GM23248 (cell line): ENCODE measurements around the gene CSMD2. TPM values are rescaled to one million over a fixed set of nuclear protein-coding genes. Genes with fewer than 3 reads are reported as not detected.

Source experiments
- DNase-seq: peaks from one replicate; pipeline ENCODE4 v3.0.0-alpha.2; 2015
- H2AFZ ChIP-seq: fragments of 200-600 bp; sonication (generic); 2 replicates; pipeline ENCODE4 v1.6.1; 2016; ENCODE audit warnings: antibody characterized with exemption
- H3F3A ChIP-seq: fragments of 200-600 bp; sonication (generic); 2 replicates; pipeline ENCODE4 v1.6.1; 2016; ENCODE audit warnings: mild to moderate bottlenecking, antibody characterized with exemption, mixed run types; ENCODE audit not compliant: insufficient read depth
- H3K27ac ChIP-seq: fragments of 200-600 bp; sonication (generic); 2 replicates; pipeline ENCODE4 v1.5.1; 2016; ENCODE audit warnings: mild to moderate bottlenecking
- H3K27me3 ChIP-seq: fragments of 200-600 bp; sonication (generic); replicated peaks from 2 replicates; pipeline ENCODE4 v1.6.1; 2016; ENCODE audit warnings: mild to moderate bottlenecking; ENCODE audit not compliant: insufficient read depth
- H3K36me3 ChIP-seq: fragments of 200-600 bp; sonication (generic); 2 replicates; pipeline ENCODE4 v1.6.1; 2016; ENCODE audit warnings: low read depth, mild to moderate bottlenecking
- H3K4me1 ChIP-seq: fragments of 200-600 bp; sonication (generic); 2 replicates; pipeline ENCODE4 v1.6.1; 2016; ENCODE audit warnings: mild to moderate bottlenecking; ENCODE audit not compliant: insufficient read depth
- H3K4me2 ChIP-seq: fragments of 200-600 bp; sonication (generic); one replicate; pipeline ENCODE4 v1.6.1; 2016; ENCODE audit warnings: mild to moderate bottlenecking; ENCODE audit not compliant: unreplicated experiment
- H3K4me3 ChIP-seq: fragments of 200-600 bp; sonication (generic); 2 replicates; pipeline ENCODE4 v1.5.1; 2016; ENCODE audit warnings: mild to moderate bottlenecking
- H3K79me2 ChIP-seq: fragments of 200-600 bp; sonication (generic); 2 replicates; pipeline ENCODE4 v1.6.1; 2016; ENCODE audit warnings: mild to moderate bottlenecking; ENCODE audit not compliant: insufficient read depth
- H3K9ac ChIP-seq: fragments of 200-600 bp; sonication (generic); 2 replicates; pipeline ENCODE4 v1.6.1; 2016; ENCODE audit warnings: mild to moderate bottlenecking
- H3K9me2 ChIP-seq: fragments of 200-600 bp; sonication (generic); 2 replicates; pipeline ENCODE4 v1.6.1; 2016; ENCODE audit warnings: mixed run types, mild to moderate bottlenecking, moderate library complexity; ENCODE audit not compliant: insufficient read depth
- H3K9me3 ChIP-seq: fragments of 200-600 bp; sonication (generic); one replicate; pipeline ENCODE4 v1.6.1; 2017; ENCODE audit warnings: low read depth
- H4K20me1 ChIP-seq: fragments of 200-600 bp; sonication (generic); 2 replicates; pipeline ENCODE4 v1.6.0; 2016; ENCODE audit not compliant: insufficient read depth
- EZH2 ChIP-seq: fragments of 200-600 bp; sonication (generic); IDR thresholded peaks from 2 replicates; pipeline ENCODE4 v1.6.1; 2018; ENCODE audit warnings: antibody characterized with exemption, mild to moderate bottlenecking; ENCODE audit not compliant: insufficient read depth, poor library complexity, severe bottlenecking
- EZH2phosphoT487 ChIP-seq: fragments of 200-600 bp; sonication (generic); IDR thresholded peaks from 2 replicates; pipeline ENCODE4 v1.6.1; 2018; ENCODE audit warnings: antibody characterized with exemption, moderate library complexity, mild to moderate bottlenecking, low read depth; ENCODE audit not compliant: insufficient read depth
- WGBS, 2 experiments: methylation state at CpG; one replicate each; pipeline ENCODE4 v1.1.6; 2015 to 2017; ENCODE audit warnings: low lambda C conversion rate in 2 of 2, low coverage in 1 of 2; ENCODE audit errors: missing lambda C conversion rate in 2 of 2; 5-methylcytosine and 5-hydroxymethylcytosine counted together
- in situ Hi-C: fragments of 300-500 bp; cut with MboI; formaldehyde crosslinking; loops from 2 replicates; pipeline ENCODE4 v1.15.0; 2020
- polyA plus RNA-seq: library from polyadenylated mRNA; unstranded; fragments of >200 nt; fragmentation: Nextera tagmentation; extraction: Ambion mirVana; gene quantifications from 2 replicates; pipeline ENCODE4 v1.2.1, GENCODE V29; 2016
- total RNA-seq: library from RNA; depleted of rRNA; stranded (reverse); fragments of >200 nt; shearing (Covaris generic); gene quantifications from 2 replicates; pipeline ENCODE4 v1.2.3, GENCODE V29; 2014

Gene CSMD2
- total and polyA plus RNA-seq, 2 experiments from 2014 or later: 4.5 to 7.1 TPM

DNA sequence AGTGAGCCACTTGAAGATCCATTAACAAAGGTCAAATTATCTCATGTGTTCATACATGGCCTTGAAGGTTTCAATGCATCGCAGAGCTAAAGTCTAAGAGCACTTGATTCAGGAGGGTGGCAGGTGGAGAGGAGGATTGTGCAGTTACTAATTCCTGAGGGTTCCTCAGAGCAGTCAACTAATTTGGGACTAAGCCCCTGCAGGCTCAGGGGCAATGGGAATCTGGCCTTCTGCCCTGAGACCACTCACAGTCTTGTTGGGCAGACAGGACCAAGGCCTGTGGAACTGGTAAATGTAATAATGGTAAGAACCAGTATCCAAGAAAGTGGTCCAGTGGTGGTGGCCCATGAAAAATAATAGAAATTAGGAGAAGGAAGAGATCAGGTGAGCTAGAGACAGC is 428.5 kb downstream of the CSMD2 start:
- Histone ChIP-seq H3K27ac (no peak overlapping the region), H4K20me1 (no peaks in the 10 kb centered on the region), H3K9me2 (no peaks in the 10 kb centered on the region), H3K79me2 (no peaks in the 10 kb centered on the region), H3F3A (no peaks in the 10 kb centered on the region), H3K4me2 (no peak overlapping the region), H2AFZ (no peak overlapping the region), H3K27me3 (no peaks in the 10 kb centered on the region), H3K9ac (no peak overlapping the region), H3K36me3 (no peaks in the 10 kb centered on the region), H3K9me3 (no peaks in the 10 kb centered on the region), H3K4me1 (no peaks in the 10 kb centered on the region), H3K4me3 (no peak overlapping the region)
- DNase-seq: no peak
- in situ Hi-C loops: loop anchor here (10.0 kb wide), 1 partner anchor 428 kb away; the partner anchor contains the start of gene CSMD2
- WGBS, 2 experiments: 95 to 100% methylated on average over 1 of the region's 1 CpG
- TF ChIP-seq EZH2: no peak
- no peak for TF ChIP-seq EZH2phosphoT487

DNA sequence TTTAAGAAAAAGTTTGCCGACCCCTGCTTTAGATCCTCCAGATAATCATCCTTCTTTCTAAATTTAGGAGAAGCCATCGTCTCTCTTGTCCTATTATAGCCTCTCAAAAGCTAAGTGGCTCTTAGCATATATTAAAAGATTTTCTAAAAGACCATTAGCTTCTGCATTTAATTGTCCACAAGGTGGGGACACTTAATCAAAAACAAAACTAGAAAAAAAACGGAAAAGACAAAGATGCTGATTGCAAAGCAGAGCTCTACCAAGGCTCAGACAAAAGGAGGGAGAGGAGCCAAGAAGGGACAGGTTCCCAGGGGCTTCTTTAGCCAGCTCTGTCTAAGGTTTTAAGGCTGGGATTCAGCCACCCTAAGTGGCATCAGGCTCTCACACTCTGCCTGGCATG is 429.4 kb downstream of the CSMD2 start:
- no peak overlapping the region for H2AFZ ChIP-seq
- no peaks in the 10 kb centered on the region for H3K4me1 ChIP-seq
- H3K4me2 ChIP-seq: no peak overlapping the region
- H3K9me2 ChIP-seq: no peaks in the 10 kb centered on the region
- H3K27me3 ChIP-seq: no peaks in the 10 kb centered on the region
- no peak overlapping the region for H3K4me3 ChIP-seq
- H3K9me3 ChIP-seq: no peaks in the 10 kb centered on the region
- TF ChIP-seq EZH2 (no peak), EZH2phosphoT487 (no peak)
- WGBS, 2 experiments: 13 to 15% methylated on average over 3 of the region's 3 CpGs
- H3K9ac ChIP-seq: no peak overlapping the region
- in situ Hi-C loops: loop anchor here (10.0 kb wide), 1 partner anchor 429 kb away; the partner anchor contains the start of gene CSMD2
- DNase-seq: peak; percentile 64
- H4K20me1 ChIP-seq: no peaks in the 10 kb centered on the region
- no peaks in the 10 kb centered on the region for H3K36me3 ChIP-seq
- no peak overlapping the region for H3K27ac ChIP-seq
- H3K79me2 ChIP-seq: no peaks in the 10 kb centered on the region
- H3F3A ChIP-seq: no peaks in the 10 kb centered on the region

DNA sequence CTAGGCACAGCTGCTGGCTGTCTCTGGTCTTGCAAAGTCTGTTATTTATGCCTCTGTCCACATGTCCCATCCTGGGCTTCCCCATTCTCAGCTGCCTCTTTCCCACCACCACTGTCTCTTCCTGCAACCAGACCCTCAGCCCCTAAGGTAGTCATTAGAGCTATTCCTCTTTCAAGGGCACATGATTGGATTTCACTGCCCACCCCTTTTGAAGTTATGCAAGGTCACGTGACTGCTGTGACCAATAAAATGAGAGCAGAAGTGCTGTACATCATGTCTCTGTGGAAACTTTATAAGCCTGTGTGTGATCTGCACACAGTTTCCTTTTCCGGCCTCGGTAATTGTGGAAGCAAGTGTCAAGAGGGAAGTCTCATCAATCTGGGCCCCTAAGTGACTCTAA is 437.7 kb downstream of the CSMD2 start:
- Histone ChIP-seq H2AFZ (no peak overlapping the region), H3K9me3 (no peaks in the 10 kb centered on the region), H3F3A (no peaks in the 10 kb centered on the region), H3K36me3 (0 out of 2 replicates have a peak, but pooled peaks cover 8% of the 10 kb centered on the region), H4K20me1 (no peaks in the 10 kb centered on the region), H3K4me1 (no peaks in the 10 kb centered on the region), H3K4me3 (no peak overlapping the region), H3K27ac (no peak overlapping the region), H3K27me3 (no peaks in the 10 kb centered on the region), H3K79me2 (no peaks in the 10 kb centered on the region), H3K9me2 (no peaks in the 10 kb centered on the region), H3K9ac (no peak overlapping the region), H3K4me2 (no peak overlapping the region)
- in situ Hi-C loops: no loop called here
- TF ChIP-seq EZH2 (no peak), EZH2phosphoT487 (no peak)
- no peak for DNase-seq
- 96% methylated on average over 3 of the region's 3 CpGs for WGBS, 2 experiments

DNA sequence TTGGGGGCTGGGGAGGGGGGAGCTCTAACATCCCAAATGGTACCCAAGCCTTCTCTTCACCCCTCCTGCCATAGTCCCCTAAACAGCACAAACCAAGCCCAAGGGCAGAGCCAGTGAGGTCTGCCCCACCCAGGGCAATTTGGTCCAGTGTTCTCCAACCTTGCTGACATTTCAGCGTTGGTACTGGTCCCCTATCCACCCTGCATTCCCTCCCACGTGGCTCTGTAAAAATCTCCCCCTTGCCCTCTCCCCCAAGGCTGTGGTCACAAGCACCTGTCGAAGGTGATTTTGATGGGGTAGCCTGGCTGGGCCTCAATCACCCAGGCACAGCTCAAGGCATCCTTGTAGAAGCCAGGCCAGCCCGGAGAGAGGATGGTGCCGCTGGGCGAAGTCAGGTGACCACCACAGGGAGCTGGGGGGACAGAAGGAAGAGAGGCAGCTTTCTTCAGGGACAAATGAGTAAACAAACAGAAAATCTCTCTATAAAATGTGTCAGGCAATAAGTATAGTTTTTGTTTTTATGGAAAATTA is 438.7 kb downstream of the CSMD2 start:
- H3F3A ChIP-seq: no peaks in the 10 kb centered on the region
- H3K9me3 ChIP-seq: no peaks in the 10 kb centered on the region
- in situ Hi-C loops: no loop called here
- no peaks in the 10 kb centered on the region for H3K9me2 ChIP-seq
- 89 to 94% methylated on average over 5 to 6 of the region's 6 CpGs for WGBS, 2 experiments
- H3K27ac ChIP-seq: no peak overlapping the region
- 0 out of 2 replicates have a peak, but pooled peaks cover 9% of the 10 kb centered on the region for H3K36me3 ChIP-seq
- no peaks in the 10 kb centered on the region for H4K20me1 ChIP-seq
- H3K4me3 ChIP-seq: no peak overlapping the region
- DNase-seq: no peak
- H3K4me1 ChIP-seq: no peaks in the 10 kb centered on the region
- no peaks in the 10 kb centered on the region for H3K79me2 ChIP-seq
- no peak for TF ChIP-seq EZH2phosphoT487
- TF ChIP-seq EZH2: no peak
- H3K4me2 ChIP-seq: no peak overlapping the region
- no peak overlapping the region for H3K9ac ChIP-seq
- no peak overlapping the region for H2AFZ ChIP-seq
- H3K27me3 ChIP-seq: no peaks in the 10 kb centered on the region
